Erythroblast (primary cell): ENCODE data around the gene ICA1.

ENCODE experiments used
- GATA1 ChIP-seq: IDR thresholded peaks from 2 replicates; pipeline ENCODE4 v1.6.1; 2011; ENCODE audit warnings: low read depth, mild to moderate bottlenecking, control low read depth, low read length, moderate library complexity
- POLR2A ChIP-seq: IDR thresholded peaks from 2 replicates; pipeline ENCODE4 v1.6.1; 2011; ENCODE audit warnings: mild to moderate bottlenecking, low read length

DNA sequence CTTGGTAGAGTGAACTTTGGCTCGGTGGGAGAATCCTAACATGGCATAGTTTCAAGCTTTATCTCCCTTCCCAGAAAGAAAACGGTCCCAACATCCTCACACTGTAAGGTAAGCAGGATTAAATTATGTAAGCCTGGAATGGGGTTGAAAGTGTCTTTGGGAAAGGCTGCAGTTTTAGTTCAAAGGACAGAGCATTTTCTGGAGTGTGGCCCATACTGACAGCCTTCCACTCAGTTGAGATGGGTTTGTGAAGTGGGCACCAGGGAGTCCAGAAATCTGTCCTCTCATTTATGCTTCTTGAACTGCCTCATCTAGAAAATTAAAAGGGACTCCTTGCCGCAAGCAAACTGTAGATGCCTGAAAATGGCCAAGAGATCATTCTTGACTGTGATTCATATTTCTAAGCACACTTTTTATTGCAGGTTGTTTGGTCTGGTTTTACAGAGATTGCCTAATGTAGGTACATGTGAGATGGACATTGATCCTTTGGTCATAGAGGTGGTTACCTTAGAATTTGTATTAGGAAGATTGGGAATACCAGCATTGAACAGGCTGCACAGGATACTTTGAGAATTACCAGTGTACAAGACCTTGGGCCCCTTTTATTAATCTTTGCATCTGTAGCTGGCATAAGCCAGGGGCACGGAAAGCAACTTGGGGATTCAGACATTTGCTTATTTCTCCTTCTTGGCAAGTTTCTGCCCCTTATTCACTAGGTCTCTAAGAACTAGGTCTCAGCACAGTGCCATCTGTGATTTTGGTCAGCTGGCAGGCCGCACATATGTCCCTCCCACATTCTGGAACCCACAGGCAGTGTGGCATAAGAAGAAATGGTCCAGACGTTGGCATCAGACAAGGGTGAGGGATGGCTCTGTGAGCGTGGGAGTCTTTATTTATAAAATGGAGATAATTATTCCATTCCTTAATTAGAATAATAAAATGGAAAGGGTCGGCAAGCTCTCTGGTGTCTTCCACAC lies 167.5 kb downstream of the ICA1 start:
- TF ChIP-seq POLR2A (no peak), GATA1 (no peak)
